Ovary (tissue), 9 donors: ENCODE data around the gene SPINK14. TPM values are rescaled to one million over a fixed set of nuclear protein-coding genes. Genes with fewer than 3 reads are reported as not detected.

Experiments used
- DNase-seq, 5 donors: peaks; one replicate each; pipeline ENCODE4 v3.0.0-alpha.2; 2019 to 2020
- H3K27ac ChIP-seq, 2 donors: fragments of 200-600 bp; one replicate each; pipeline versions ENCODE4 v1.5.1 to v1.8.0; 2019 to 2022
- H3K27me3 ChIP-seq: fragments of 200-600 bp; one replicate; pipeline ENCODE4 v1.8.0; 2022
- H3K36me3 ChIP-seq: fragments of 200-600 bp; sonication (generic); one replicate; pipeline ENCODE4 v1.5.1; 2019
- H3K4me1 ChIP-seq: one replicate; pipeline ENCODE4 v1.8.1; 2013; ENCODE audit warnings: mild to moderate bottlenecking, moderate library complexity; ENCODE audit not compliant: insufficient read depth
- H3K4me3 ChIP-seq: fragments of 200-600 bp; sonication (generic); one replicate; pipeline ENCODE4 v1.5.1; 2017
- H3K9me3 ChIP-seq, 2 donors: fragments of 200-600 bp in 1 of 2; sonication (generic) in 1 of 2; one replicate each; pipeline versions ENCODE4 v1.5.1 to v1.8.1; 2013 to 2019; ENCODE audit warnings: mild to moderate bottlenecking in 1 of 2, moderate library complexity in 1 of 2
- CTCF ChIP-seq, 3 donors: fragments of 450-650 bp in 2 of 3; fragments of 200-600 bp in 1 of 3; IDR thresholded peaks; one replicate each; pipeline versions ENCODE4 v1.5.1 to v1.8.0; 2016 to 2022; ENCODE audit warnings: antibody characterized with exemption in 3 of 3, mild to moderate bottlenecking in 1 of 3
- EP300 ChIP-seq: sonication (generic); formaldehyde crosslinking; IDR thresholded peaks from one replicate; pipeline ENCODE4 v1.6.1; 2017; ENCODE audit warnings: antibody characterized with exemption
- POLR2A ChIP-seq: fragments of 450-650 bp; IDR thresholded peaks from one replicate; pipeline ENCODE4 v1.6.1; 2017; ENCODE audit warnings: antibody characterized with exemption, mild to moderate bottlenecking, moderate library complexity
- WGBS, 3 donors: extraction: QIAGEN DNeasy Blood & Tissue Kit in 1 of 3; methylation state at CpG; one replicate each; pipeline versions ENCODE4 v1.1.5 to v1.1.7; 2013 to 2017; 5-methylcytosine and 5-hydroxymethylcytosine counted together
- intact Hi-C, 4 donors: fragments of 100-400 bp; cut with DNase I; formaldehyde crosslinking; loops; one replicate each; pipeline versions ENCODE4 v1.11.0 to v1.15.1; 2022 to 2023
- polyA plus RNA-seq, 2 donors: library from polyadenylated mRNA; stranded (reverse); fragments of 200-250 nt in 1 of 2; fragments of 350-450 nt in 1 of 2; fragmentation: Illumina TruSeq in 1 of 2; extraction: RNeasy Lipid Tissue Mini Kit (QIAGEN cat#74804) in 1 of 2; gene quantifications; one replicate each; pipeline ENCODE4 v1.2.3, GENCODE V29; 2013 to 2014
- total RNA-seq, 7 donors: library from RNA; depleted of rRNA in 2 of 7; stranded (reverse); fragments of >200 nt in 2 of 7; fragmentation: NEBNext Ultra II Directional in 3 of 7; extraction: Animal tissue kit (Norgen Biotek cat#: 25700) in 3 of 7; gene quantifications; one replicate each; pipeline versions ENCODE4 v1.1.0 to v1.2.4, GENCODE V29; 2016 to 2023
- donor health status: DM: no; HTN: no; CAD: no; lungs with moderate emphysema.
- donor health status: DM: no; HTN: no; CAD: no.
- donor health status: Bipolar disorder and iron deficiency.
- donor health status: DM: yes; HTN: yes; CAD: no.
- donor health status: DM: no; HTN: no; CAD: no.
- donor health status: DM: yes; HTN: yes; CAD: no.

Gene SPINK14
- total and polyA plus RNA-seq, 9 donors = not detected

DNA sequence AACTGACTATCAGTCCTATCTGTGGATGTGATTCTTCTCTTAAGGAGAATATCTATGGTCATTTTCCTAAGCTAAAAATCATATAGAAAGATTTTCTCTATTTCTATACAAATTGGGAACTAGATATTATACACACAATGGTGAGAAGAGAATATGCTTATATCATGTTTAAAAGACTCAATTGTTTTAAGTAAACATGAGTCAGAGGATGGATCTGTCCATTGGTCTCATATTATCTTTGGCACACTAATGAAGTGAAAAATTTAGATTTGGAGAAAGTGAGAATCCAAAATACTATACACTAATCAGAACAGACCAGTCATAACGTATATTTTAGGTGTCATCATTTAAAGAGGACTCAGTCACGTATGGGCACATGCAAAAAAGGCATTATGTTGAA lies 16.5 kb upstream of the SPINK14 start:
- no peaks in the 10 kb centered on the region for H3K36me3 ChIP-seq
- no peak for TF ChIP-seq POLR2A
- TF ChIP-seq EP300 = no peak
- no peak for TF ChIP-seq CTCF (IDR thresholded peaks at IDR 0.05)
- no peaks in the 10 kb centered on the region for H3K9me3 ChIP-seq
- no peaks in the 10 kb centered on the region for H3K4me1 ChIP-seq
- H3K4me3 ChIP-seq = no peak overlapping the region
- DNase-seq = no peak
- intact Hi-C loops = no loop called here
- H3K27ac ChIP-seq = no peak overlapping the region
- WGBS, 3 donors = 65 to 72% (median 69%) methylated on average over 2 of the region's 2 CpGs
- no peaks in the 10 kb centered on the region for H3K27me3 ChIP-seq

DNA sequence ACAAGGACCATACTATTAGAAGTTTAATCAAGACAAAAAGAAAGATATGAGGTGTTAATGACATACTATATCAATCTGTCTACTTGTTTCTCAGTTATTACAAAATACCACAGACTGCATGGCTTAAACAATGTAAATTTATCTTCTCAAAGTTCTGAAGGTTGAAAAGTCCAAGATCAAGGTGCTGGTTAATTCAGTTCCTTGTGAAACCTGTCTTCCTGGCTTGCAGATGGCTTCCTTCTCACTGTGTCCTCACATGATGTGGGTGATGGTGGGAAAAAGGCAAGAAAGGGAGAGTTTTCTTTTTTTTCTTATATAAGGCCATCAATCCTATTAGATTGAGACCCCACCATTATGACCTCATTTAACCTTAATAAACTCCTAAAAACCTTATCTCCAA lies 15.6 kb upstream of the SPINK14 start:
- H3K4me3 ChIP-seq = no peak overlapping the region
- H3K4me1 ChIP-seq = no peaks in the 10 kb centered on the region
- intact Hi-C loops = no loop called here
- no peaks in the 10 kb centered on the region for H3K36me3 ChIP-seq
- TF ChIP-seq EP300 (no peak), POLR2A (no peak), CTCF (IDR thresholded peaks at IDR 0.05) (no peak)
- no peaks in the 10 kb centered on the region for H3K27me3 ChIP-seq
- H3K9me3 ChIP-seq = no peaks in the 10 kb centered on the region
- H3K27ac ChIP-seq = no peak overlapping the region
- no peak for DNase-seq

GRCh38 chr5:148156609-148157008 lies 11.7 kb upstream of the SPINK14 start:
- H3K4me1 ChIP-seq = no peaks in the 10 kb centered on the region
- TF ChIP-seq POLR2A = no peak
- H3K4me3 ChIP-seq = no peak overlapping the region
- H3K9me3 ChIP-seq = no peaks in the 10 kb centered on the region
- H3K27ac ChIP-seq = no peak overlapping the region
- 89 to 96% (median 90%) methylated on average over 1 of the region's 1 CpG for WGBS, 3 donors
- H3K27me3 ChIP-seq = no peaks in the 10 kb centered on the region
- DNase-seq = no peak
- intact Hi-C loops = no loop called here
- no peaks in the 10 kb centered on the region for H3K36me3 ChIP-seq

DNA sequence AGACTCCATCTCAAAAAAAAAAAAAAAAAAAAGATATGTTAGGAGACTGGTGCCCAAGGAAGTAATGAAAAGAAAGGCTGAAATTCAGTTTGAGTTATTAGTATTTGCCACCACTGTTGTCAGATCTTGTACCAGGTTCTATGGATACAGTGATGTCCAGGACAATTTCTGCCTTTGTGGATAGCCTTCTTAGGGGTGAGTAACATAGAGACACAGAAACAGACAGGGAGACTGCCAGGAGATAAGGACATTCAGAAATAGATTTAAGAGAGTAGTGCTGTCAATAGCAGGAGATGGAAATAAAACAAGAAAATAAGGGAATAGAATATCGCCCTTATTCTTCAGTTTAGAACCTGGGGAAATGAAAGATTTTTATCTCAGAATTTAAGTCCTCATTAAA lies 6.3 kb upstream of the SPINK14 start:
- Histone ChIP-seq H3K9me3 (no peaks in the 10 kb centered on the region), H3K27me3 (no peaks in the 10 kb centered on the region), H3K4me1 (no peaks in the 10 kb centered on the region), H3K4me3 (no peak overlapping the region), H3K36me3 (no peaks in the 10 kb centered on the region), H3K27ac (no peak overlapping the region)
- intact Hi-C loops = no loop called here
- no peak for DNase-seq
- 94% methylated on average over 1 of the region's 1 CpG for WGBS, 3 donors
- no peak for TF ChIP-seq POLR2A
- no peak for TF ChIP-seq EP300
- TF ChIP-seq CTCF (IDR thresholded peaks at IDR 0.05) = no peak

DNA sequence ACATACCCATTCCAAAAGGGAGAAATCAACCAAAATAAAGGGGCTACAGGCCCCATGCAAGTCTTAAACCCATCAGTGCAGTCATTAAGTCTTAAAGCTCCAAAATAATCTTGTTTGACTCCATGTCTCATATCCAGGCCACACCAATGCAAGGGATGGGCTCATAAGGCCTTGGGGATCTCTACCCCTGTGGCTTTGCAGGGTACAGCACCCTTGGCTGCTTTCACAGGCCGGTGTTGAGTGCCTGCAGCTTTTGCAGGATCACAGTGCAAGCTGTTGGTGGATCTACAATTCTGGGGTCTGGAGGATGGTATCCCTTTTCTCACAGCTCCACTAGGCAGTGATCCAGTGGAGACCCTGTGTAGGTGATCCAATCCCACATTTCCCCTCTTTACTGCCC lies 5.0 kb upstream of the SPINK14 start:
- H3K27ac ChIP-seq = no peak overlapping the region
- 65 to 95% (median 76%) methylated on average over 1 of the region's 1 CpG for WGBS, 3 donors
- H3K36me3 ChIP-seq = no peaks in the 10 kb centered on the region

More for the DNA sequence above, 5.0 kb upstream of the SPINK14 start:
- DNase-seq = no peak
- no peak overlapping the region for H3K4me3 ChIP-seq
- intact Hi-C loops = no loop called here
- no peaks in the 10 kb centered on the region for H3K4me1 ChIP-seq
- H3K9me3 ChIP-seq = no peaks in the 10 kb centered on the region
- no peaks in the 10 kb centered on the region for H3K27me3 ChIP-seq
- no peak for TF ChIP-seq EP300
- TF ChIP-seq CTCF (IDR thresholded peaks at IDR 0.05) = no peak
- no peak for TF ChIP-seq POLR2A
